ENCODE measurements around the gene ST3GAL3.

Gene ST3GAL3

GRCh38 chr1:43914576-43915525 lies 207.5 kb downstream of the ST3GAL3 start:
- H3K27me3 ChIP-seq (ENCODE audit: insufficient read depth, low read depth), result no peaks in the 10 kb centered on the region
- H3K4me1 ChIP-seq (ENCODE audit: low read depth, poor library complexity, severe bottlenecking), result peaks cover 5% of the 10 kb centered on the region
- H4K20me1 ChIP-seq (ENCODE audit: insufficient read depth), result no peaks in the 10 kb centered on the region
- no peak overlapping the region for H3K4me2 ChIP-seq
- no peak overlapping the region for H2AFZ ChIP-seq (ENCODE audit: low read depth)
- H3K27ac ChIP-seq, result no peak overlapping the region
- TF ChIP-seq CTCF (conservative IDR thresholded peaks at IDR 0.05; ENCODE audit: low read depth, low read length), result no peak
- no peak overlapping the region for H3K4me3 ChIP-seq (IDR thresholded peaks at IDR 0.05; ENCODE audit: insufficient read depth, low read depth, low read length)
- no peaks in the 10 kb centered on the region for H3K79me2 ChIP-seq (ENCODE audit: insufficient read depth, low read depth)
- no peak overlapping the region for H3K9ac ChIP-seq
- H3K36me3 ChIP-seq (ENCODE audit: insufficient read depth), result no peaks in the 10 kb centered on the region

- no peak overlapping the region for H3K9ac ChIP-seq
- H3K27ac ChIP-seq, result no peak overlapping the region
- no peaks in the 10 kb centered on the region for H3K27me3 ChIP-seq (ENCODE audit: insufficient read depth, low read depth)
- no peak for TF ChIP-seq CTCF (conservative IDR thresholded peaks at IDR 0.05; ENCODE audit: low read depth, low read length)
- H3K36me3 ChIP-seq (ENCODE audit: insufficient read depth), result no peaks in the 10 kb centered on the region
- H2AFZ ChIP-seq (ENCODE audit: low read depth), result no peak overlapping the region
- H3K79me2 ChIP-seq (ENCODE audit: insufficient read depth, low read depth), result no peaks in the 10 kb centered on the region
- no peaks in the 10 kb centered on the region for H4K20me1 ChIP-seq (ENCODE audit: insufficient read depth)
- no peak overlapping the region for H3K4me3 ChIP-seq (IDR thresholded peaks at IDR 0.05; ENCODE audit: insufficient read depth, low read depth, low read length)
- no peak overlapping the region for H3K4me2 ChIP-seq
- H3K4me1 ChIP-seq (ENCODE audit: low read depth, poor library complexity, severe bottlenecking), result no peaks in the 10 kb centered on the region
These were observed 212.6 kb downstream of the ST3GAL3 start for GRCh38 chr1:43919906-43920305.

- Histone ChIP-seq H2AFZ (ENCODE audit: low read depth) (no peak overlapping the region), H3K27ac (no peak overlapping the region), H3K36me3 (ENCODE audit: insufficient read depth) (no peaks in the 10 kb centered on the region), H3K4me1 (ENCODE audit: low read depth, poor library complexity, severe bottlenecking) (no peaks in the 10 kb centered on the region), H3K79me2 (ENCODE audit: insufficient read depth, low read depth) (no peaks in the 10 kb centered on the region), H4K20me1 (ENCODE audit: insufficient read depth) (no peaks in the 10 kb centered on the region), H3K9ac (no peak overlapping the region), H3K4me3 (IDR thresholded peaks at IDR 0.05; ENCODE audit: insufficient read depth, low read depth, low read length) (no peak overlapping the region), H3K4me2 (no peak overlapping the region), H3K27me3 (ENCODE audit: insufficient read depth, low read depth) (no peaks in the 10 kb centered on the region)
- no peak for TF ChIP-seq CTCF (conservative IDR thresholded peaks at IDR 0.05; ENCODE audit: low read depth, low read length)
These were observed 213.7 kb downstream of the ST3GAL3 start for GRCh38 chr1:43921022-43921421.

GRCh38 chr1:43924516-43924915 lies 217.2 kb downstream of the ST3GAL3 start:
- no peak overlapping the region for H2AFZ ChIP-seq (ENCODE audit: low read depth)
- no peaks in the 10 kb centered on the region for H4K20me1 ChIP-seq (ENCODE audit: insufficient read depth)
- no peak overlapping the region for H3K4me3 ChIP-seq (IDR thresholded peaks at IDR 0.05; ENCODE audit: insufficient read depth, low read depth, low read length)
- no peak overlapping the region for H3K27ac ChIP-seq
- no peaks in the 10 kb centered on the region for H3K27me3 ChIP-seq (ENCODE audit: insufficient read depth, low read depth)
- no peaks in the 10 kb centered on the region for H3K36me3 ChIP-seq (ENCODE audit: insufficient read depth)
- H3K79me2 ChIP-seq (ENCODE audit: insufficient read depth, low read depth), result no peaks in the 10 kb centered on the region
- no peak overlapping the region for H3K9ac ChIP-seq
- H3K4me1 ChIP-seq (ENCODE audit: low read depth, poor library complexity, severe bottlenecking), result peaks cover 2% of the 10 kb centered on the region
- H3K4me2 ChIP-seq, result no peak overlapping the region
- no peak for TF ChIP-seq CTCF (conservative IDR thresholded peaks at IDR 0.05; ENCODE audit: low read depth, low read length)

Measured in KMS-11 (cell line).